22Rv1 (cell line): Measurements from ENCODE around the gene B3GAT3.

Source experiments
- CTCF ChIP-seq: fragments of 450-650 bp; IDR thresholded peaks from 2 replicates; pipeline ENCODE4 v1.5.1; 2017; ENCODE audit warnings: mild to moderate bottlenecking
- ZFX ChIP-seq: fragments of 450-650 bp; IDR thresholded peaks from 2 replicates; pipeline ENCODE4 v1.6.1; 2017; ENCODE audit warnings: antibody characterized with exemption, borderline replicate concordance

GRCh38 chr11:62599901-62600300 lies 21.9 kb downstream of the B3GAT3 start:
- no peak for TF ChIP-seq CTCF
- no peak for TF ChIP-seq ZFX
